Measurements from ENCODE around the gene FLT4. TPM values are rescaled to one million over a fixed set of nuclear protein-coding genes. Genes with fewer than 3 reads are reported as not detected.
"Not testable (repeated sequence)": the region's sequence is repeated elsewhere in the genome, so short reads cannot be mapped to it uniquely, and the experiment has no call there.

FLT4 gene
- polyA plus RNA-seq, 4 donors = 0.22 to 15.8 (median 3.0) TPM

- H3K9me3 ChIP-seq (ENCODE audit: control insufficient read depth in 2 of 2, insufficient read depth in 1 of 2, low read depth in 1 of 2, low read length in 1 of 2); H3K4me3 ChIP-seq (ENCODE audit: low read depth in 1 of 3, low read length in 3 of 3); H3K36me3 ChIP-seq (ENCODE audit: control insufficient read depth in 3 of 3, insufficient read depth in 2 of 3, low read depth in 1 of 3, low read length in 3 of 3); H3K27ac ChIP-seq (ENCODE audit: low read depth in 1 of 3, low read length in 2 of 3); FAIRE-seq; H3K4me1 ChIP-seq (ENCODE audit: control insufficient read depth in 3 of 3, insufficient read depth in 2 of 3, low read depth in 1 of 3, low read length in 2 of 3); DNase-seq: not testable (repeated sequence)
- WGBS, 3 donors = 6 to 12% (median 9%) methylated on average over 22 to 23 of the region's 23 CpGs
- peaks cover 6 to 11% (median 7%) of the 10 kb centered on the region in 3 donors for H3K27me3 ChIP-seq (ENCODE audit: control insufficient read depth in 3 of 3, insufficient read depth in 3 of 3, low read length in 3 of 3)
Observed at GRCh38 chr5:180674090-180674475, 24.7 kb upstream of the FLT4 start.

- Histone ChIP-seq H3K36me3 (ENCODE audit: control insufficient read depth in 3 of 3, insufficient read depth in 2 of 3, low read depth in 1 of 3, low read length in 3 of 3) (no peaks in the 10 kb centered on the region), H3K9me3 (ENCODE audit: control insufficient read depth in 2 of 2, insufficient read depth in 1 of 2, low read depth in 1 of 2, low read length in 1 of 2) (no peaks in the 10 kb centered on the region), H3K4me3 (ENCODE audit: low read depth in 1 of 3, low read length in 3 of 3) (no peak overlapping the region), H3K27ac (ENCODE audit: low read depth in 1 of 3, low read length in 2 of 3) (no peak overlapping the region), H3K27me3 (ENCODE audit: control insufficient read depth in 3 of 3, insufficient read depth in 3 of 3, low read length in 3 of 3) (peaks cover 6 to 11% (median 7%) of the 10 kb centered on the region in 3 donors), H3K4me1 (ENCODE audit: control insufficient read depth in 3 of 3, insufficient read depth in 2 of 3, low read depth in 1 of 3, low read length in 2 of 3) (no peaks in the 10 kb centered on the region)
- FAIRE-seq = no peak
- 9 to 17% (median 13%) methylated on average over 41 to 64 of the region's 64 CpGs for WGBS, 3 donors
- no peak for DNase-seq
Observed at GRCh38 chr5:180673371-180674089, 24.1 kb upstream of the FLT4 start.

GRCh38 chr5:180671958-180672524, 22.6 kb upstream of the FLT4 start:
- WGBS, 3 donors = 73 to 84% (median 83%) methylated on average over 12 to 13 of the region's 13 CpGs
- not testable (repeated sequence) for H3K27ac ChIP-seq (ENCODE audit: low read depth in 1 of 3, low read length in 2 of 3); FAIRE-seq; H3K4me1 ChIP-seq (ENCODE audit: control insufficient read depth in 3 of 3, insufficient read depth in 2 of 3, low read depth in 1 of 3, low read length in 2 of 3); H3K4me3 ChIP-seq (ENCODE audit: low read depth in 1 of 3, low read length in 3 of 3); H3K36me3 ChIP-seq (ENCODE audit: control insufficient read depth in 3 of 3, insufficient read depth in 2 of 3, low read depth in 1 of 3, low read length in 3 of 3); H3K9me3 ChIP-seq (ENCODE audit: control insufficient read depth in 2 of 2, insufficient read depth in 1 of 2, low read depth in 1 of 2, low read length in 1 of 2); DNase-seq
- H3K27me3 ChIP-seq (ENCODE audit: control insufficient read depth in 3 of 3, insufficient read depth in 3 of 3, low read length in 3 of 3) = peaks cover 6 to 11% (median 7%) of the 10 kb centered on the region in 3 donors

GRCh38 chr5:180670586-180671359, 21.4 kb upstream of the FLT4 start:
- no peak for FAIRE-seq
- no peaks in the 10 kb centered on the region for H3K36me3 ChIP-seq (ENCODE audit: control insufficient read depth in 3 of 3, insufficient read depth in 2 of 3, low read depth in 1 of 3, low read length in 3 of 3)

GRCh38 chr5:180670157-180670556, 20.8 kb upstream of the FLT4 start:
- DNase-seq = no peak
- Histone ChIP-seq H3K4me3 (ENCODE audit: low read depth in 1 of 3, low read length in 3 of 3) (no peak overlapping the region), H3K9me3 (ENCODE audit: control insufficient read depth in 2 of 2, insufficient read depth in 1 of 2, low read depth in 1 of 2, low read length in 1 of 2) (no peaks in the 10 kb centered on the region), H3K27me3 (ENCODE audit: control insufficient read depth in 3 of 3, insufficient read depth in 3 of 3, low read length in 3 of 3) (peaks cover 6 to 11% (median 7%) of the 10 kb centered on the region in 3 donors), H3K36me3 (ENCODE audit: control insufficient read depth in 3 of 3, insufficient read depth in 2 of 3, low read depth in 1 of 3, low read length in 3 of 3) (no peaks in the 10 kb centered on the region), H3K4me1 (ENCODE audit: control insufficient read depth in 3 of 3, insufficient read depth in 2 of 3, low read depth in 1 of 3, low read length in 2 of 3) (no peaks in the 10 kb centered on the region), H3K27ac (ENCODE audit: low read depth in 1 of 3, low read length in 2 of 3) (no peak overlapping the region)
- WGBS, 3 donors = 44 to 58% (median 54%) methylated on average over 2 to 3 of the region's 3 CpGs
- FAIRE-seq = no peak

More at GRCh38 chr5:180670586-180671359, 21.4 kb upstream of the FLT4 start:
- Histone ChIP-seq H3K27ac (ENCODE audit: low read depth in 1 of 3, low read length in 2 of 3) (no peak overlapping the region), H3K4me1 (ENCODE audit: control insufficient read depth in 3 of 3, insufficient read depth in 2 of 3, low read depth in 1 of 3, low read length in 2 of 3) (no peaks in the 10 kb centered on the region), H3K9me3 (ENCODE audit: control insufficient read depth in 2 of 2, insufficient read depth in 1 of 2, low read depth in 1 of 2, low read length in 1 of 2) (no peaks in the 10 kb centered on the region), H3K27me3 (ENCODE audit: control insufficient read depth in 3 of 3, insufficient read depth in 3 of 3, low read length in 3 of 3) (peaks cover 6 to 11% (median 7%) of the 10 kb centered on the region in 3 donors), H3K4me3 (ENCODE audit: low read depth in 1 of 3, low read length in 3 of 3) (no peak overlapping the region)
- DNase-seq = peak; percentile 51 to 62
- 35 to 39% (median 36%) methylated on average over 17 of the region's 17 CpGs for WGBS, 3 donors

- 32 to 50% (median 33%) methylated on average over 4 to 5 of the region's 5 CpGs for WGBS, 3 donors
- H3K4me1 ChIP-seq (ENCODE audit: control insufficient read depth in 3 of 3, insufficient read depth in 2 of 3, low read depth in 1 of 3, low read length in 2 of 3) = no peaks in the 10 kb centered on the region
- no peak overlapping the region for H3K27ac ChIP-seq (ENCODE audit: low read depth in 1 of 3, low read length in 2 of 3)
- peaks cover 6 to 9% (median 7%) of the 10 kb centered on the region in 3 donors for H3K27me3 ChIP-seq (ENCODE audit: control insufficient read depth in 3 of 3, insufficient read depth in 3 of 3, low read length in 3 of 3)
- no peaks in the 10 kb centered on the region for H3K36me3 ChIP-seq (ENCODE audit: control insufficient read depth in 3 of 3, insufficient read depth in 2 of 3, low read depth in 1 of 3, low read length in 3 of 3)
- DNase-seq (no peak), FAIRE-seq (no peak)
- H3K9me3 ChIP-seq (ENCODE audit: control insufficient read depth in 2 of 2, insufficient read depth in 1 of 2, low read depth in 1 of 2, low read length in 1 of 2) = no peaks in the 10 kb centered on the region
- no peak overlapping the region for H3K4me3 ChIP-seq (ENCODE audit: low read depth in 1 of 3, low read length in 3 of 3)
Observed at GRCh38 chr5:180669661-180670060, 20.3 kb upstream of the FLT4 start.

- Histone ChIP-seq H3K4me3 (ENCODE audit: low read depth in 1 of 3, low read length in 3 of 3) (no peak overlapping the region), H3K27me3 (ENCODE audit: control insufficient read depth in 3 of 3, insufficient read depth in 3 of 3, low read length in 3 of 3) (peaks cover 6 to 7% (median 6%) of the 10 kb centered on the region in 3 donors), H3K4me1 (ENCODE audit: control insufficient read depth in 3 of 3, insufficient read depth in 2 of 3, low read depth in 1 of 3, low read length in 2 of 3) (no peaks in the 10 kb centered on the region), H3K36me3 (ENCODE audit: control insufficient read depth in 3 of 3, insufficient read depth in 2 of 3, low read depth in 1 of 3, low read length in 3 of 3) (no peaks in the 10 kb centered on the region), H3K9me3 (ENCODE audit: control insufficient read depth in 2 of 2, insufficient read depth in 1 of 2, low read depth in 1 of 2, low read length in 1 of 2) (no peaks in the 10 kb centered on the region), H3K27ac (ENCODE audit: low read depth in 1 of 3, low read length in 2 of 3) (no peak overlapping the region)
- FAIRE-seq (no peak), DNase-seq (no peak)
- 53 to 69% (median 54%) methylated on average over 17 of the region's 17 CpGs for WGBS, 3 donors
Observed at GRCh38 chr5:180668835-180669596, 19.6 kb upstream of the FLT4 start.

- FAIRE-seq (no peak), DNase-seq (no peak)
- 62 to 82% (median 73%) methylated on average over 10 of the region's 10 CpGs for WGBS, 3 donors
- no peaks in the 10 kb centered on the region for H3K9me3 ChIP-seq (ENCODE audit: control insufficient read depth in 2 of 2, insufficient read depth in 1 of 2, low read depth in 1 of 2, low read length in 1 of 2)
- H3K4me1 ChIP-seq (ENCODE audit: control insufficient read depth in 3 of 3, insufficient read depth in 2 of 3, low read depth in 1 of 3, low read length in 2 of 3) = no peaks in the 10 kb centered on the region
- H3K4me3 ChIP-seq (ENCODE audit: low read depth in 1 of 3, low read length in 3 of 3) = no peak overlapping the region
- H3K27ac ChIP-seq (ENCODE audit: low read depth in 1 of 3, low read length in 2 of 3) = no peak overlapping the region
- peaks cover 0 to 2% (median 0%) of the 10 kb centered on the region in 3 donors for H3K27me3 ChIP-seq (ENCODE audit: control insufficient read depth in 3 of 3, insufficient read depth in 3 of 3, low read length in 3 of 3)
- no peaks in the 10 kb centered on the region for H3K36me3 ChIP-seq (ENCODE audit: control insufficient read depth in 3 of 3, insufficient read depth in 2 of 3, low read depth in 1 of 3, low read length in 3 of 3)
Observed at GRCh38 chr5:180666812-180667211, 17.4 kb upstream of the FLT4 start.

All from small intestine (tissue), 7 donors.